NOMO-1 treated with DMSO at 0.1 percent for 48 hours (cell line): Measurements from ENCODE around the gene RPS25.
"Not testable (repeated sequence)": the region's sequence is repeated elsewhere in the genome, so short reads cannot be mapped to it uniquely, and the experiment has no call there.

ENCODE experiments used
- DNase-seq: peaks from one replicate; lab custom pipeline; 2025; ENCODE audit not compliant: unreplicated experiment; lab: John Stamatoyannopoulos, UW

Gene RPS25

GRCh38 chr11:118973985-118974384 lies 44.2 kb downstream of the RPS25 start:
- no peak for DNase-seq

- no peak for DNase-seq
Observed at GRCh38 chr11:118971646-118972045, 46.5 kb downstream of the RPS25 start, which contains the start of gene FOXR1. FOXR1 (plus strand) TSS chr11:118971761; CDS start chr11:118971932, 171 bp downstream.

- not testable (repeated sequence) for DNase-seq
Observed at GRCh38 chr11:118969508-118969907, 48.6 kb downstream of the RPS25 start.
